SK-N-SH treated with all-trans-retinoic acid at 6 μM for 48 hours (cell line): ENCODE measurements around the gene DYSF.

Experiments used
- ATAC-seq: fragments of 200-7000 bp; cut with Tn5 transposase; 3 replicates; pipeline ENCODE4 v1.9.1; 2020; ENCODE audit warnings: mild to moderate bottlenecking, moderate library complexity
- ARNTL ChIP-seq: fragments of 450-650 bp; formaldehyde crosslinking; IDR thresholded peaks from 2 replicates; pipeline ENCODE4 v1.5.0; 2020; ENCODE audit warnings: low read depth, mild to moderate bottlenecking, moderate library complexity, borderline replicate concordance
- BACH2 ChIP-seq: fragments of 250-450 bp; sonication (Bioruptor Pico); IDR thresholded peaks from 2 replicates; pipeline ENCODE4 v1.9.0; 2021; ENCODE audit warnings: mild to moderate bottlenecking, borderline replicate concordance
- CSDC2 ChIP-seq: fragments of 250-450 bp; sonication (Bioruptor Pico); IDR thresholded peaks from 2 replicates; pipeline ENCODE4 v1.5.0; 2020; ENCODE audit warnings: mild to moderate bottlenecking, moderate library complexity
- ESRRG ChIP-seq: fragments of 250-450 bp; sonication (Bioruptor Pico); IDR thresholded peaks from 2 replicates; pipeline ENCODE4 v1.6.1; 2021; ENCODE audit warnings: mild to moderate bottlenecking
- GLIS3 ChIP-seq: fragments of 250-450 bp; sonication (Bioruptor Pico); IDR thresholded peaks from 2 replicates; pipeline ENCODE4 v1.5.0; 2020; ENCODE audit warnings: mild to moderate bottlenecking, moderate library complexity
- ISL1 ChIP-seq: fragments of 250-450 bp; sonication (Bioruptor Pico); IDR thresholded peaks from 2 replicates; pipeline ENCODE4 v2.1.2; 2022; ENCODE audit warnings: mild to moderate bottlenecking, moderate library complexity
- RARB ChIP-seq: fragments of 250-450 bp; sonication (Bioruptor Pico); IDR thresholded peaks from 2 replicates; pipeline ENCODE4 v1.8.0; 2021; ENCODE audit warnings: mild to moderate bottlenecking, moderate library complexity
- SNAI2 ChIP-seq: fragments of 250-450 bp; sonication (Bioruptor Pico); IDR thresholded peaks from 2 replicates; pipeline ENCODE4 v1.5.0; 2020; ENCODE audit warnings: mild to moderate bottlenecking, moderate library complexity
- TCF4 ChIP-seq: fragments of 250-450 bp; sonication (Bioruptor Pico); IDR thresholded peaks from 2 replicates; pipeline ENCODE4 v1.8.0; 2021; ENCODE audit warnings: mild to moderate bottlenecking, moderate library complexity, borderline replicate concordance
- ZC3H10 ChIP-seq: fragments of 250-450 bp; sonication (Bioruptor Pico); IDR thresholded peaks from 2 replicates; pipeline ENCODE4 v1.5.1; 2021; ENCODE audit warnings: mild to moderate bottlenecking, moderate library complexity
- ZFP30 ChIP-seq: fragments of 450-650 bp; formaldehyde crosslinking; IDR thresholded peaks from 2 replicates; pipeline ENCODE4 v1.5.0; 2022; ENCODE audit warnings: mild to moderate bottlenecking, moderate library complexity
- ZNF565 ChIP-seq: fragments of 450-650 bp; formaldehyde crosslinking; conservative IDR thresholded peaks from 2 replicates; pipeline ENCODE4 v1.5.0; 2020; ENCODE audit warnings: low read depth, mild to moderate bottlenecking, moderate library complexity
- ZNF70 ChIP-seq: fragments of 450-650 bp; formaldehyde crosslinking; IDR thresholded peaks from 2 replicates; pipeline ENCODE4 v1.5.0; 2020; ENCODE audit warnings: mild to moderate bottlenecking, moderate library complexity
- ZNF8 ChIP-seq: fragments of 450-650 bp; formaldehyde crosslinking; IDR thresholded peaks from 2 replicates; pipeline ENCODE4 v1.5.0; 2020; ENCODE audit warnings: mild to moderate bottlenecking, moderate library complexity
- TF ChIP-seq, protein P1 (sequence below): fragments of 250-450 bp; sonication (Bioruptor Pico); IDR thresholded peaks from 2 replicates; pipeline ENCODE4 v1.5.1; 2020; ENCODE audit warnings: low read depth, mild to moderate bottlenecking, moderate library complexity
- TF ChIP-seq, protein P2 (sequence below): fragments of 250-450 bp; sonication (Bioruptor Pico); IDR thresholded peaks from 2 replicates; pipeline ENCODE4 v1.8.0; 2021; ENCODE audit warnings: low read depth, mild to moderate bottlenecking, moderate library complexity, borderline replicate concordance
- TF ChIP-seq, protein P3 (sequence below): fragments of 250-450 bp; sonication (Bioruptor Pico); IDR thresholded peaks from 2 replicates; pipeline ENCODE4 v1.5.1; 2021; ENCODE audit warnings: mild to moderate bottlenecking, moderate library complexity
- TF ChIP-seq, protein P4 (sequence below): fragments of 250-450 bp; sonication (Bioruptor Pico); IDR thresholded peaks from 2 replicates; pipeline ENCODE4 v1.8.0; 2020; ENCODE audit warnings: mild to moderate bottlenecking, moderate library complexity, borderline replicate concordance

DYSF gene

DNA sequence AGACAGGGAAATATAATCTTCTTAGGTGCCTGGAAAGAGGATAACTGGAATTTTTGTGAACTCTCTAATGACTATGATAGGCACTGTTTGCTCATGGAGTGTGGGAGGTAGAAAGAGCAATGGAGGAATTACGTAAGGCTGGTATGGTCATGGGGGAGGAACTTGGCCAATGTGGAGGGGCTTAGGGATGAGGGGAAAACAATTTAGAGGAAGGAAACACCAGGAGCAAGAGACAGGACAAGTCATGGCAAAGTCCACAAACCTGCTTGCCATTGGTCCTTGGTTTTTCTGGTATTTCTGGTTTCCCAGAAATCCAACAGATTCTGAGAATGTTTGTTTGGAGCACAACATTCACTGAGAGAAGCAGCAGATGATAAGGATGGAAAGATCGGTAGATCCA lies 274.2 kb downstream of the DYSF start (continued):
- no peak for TF ChIP-seq TCF4 (CRISPR knock-in tag)
- TF ChIP-seq, protein P1, sequence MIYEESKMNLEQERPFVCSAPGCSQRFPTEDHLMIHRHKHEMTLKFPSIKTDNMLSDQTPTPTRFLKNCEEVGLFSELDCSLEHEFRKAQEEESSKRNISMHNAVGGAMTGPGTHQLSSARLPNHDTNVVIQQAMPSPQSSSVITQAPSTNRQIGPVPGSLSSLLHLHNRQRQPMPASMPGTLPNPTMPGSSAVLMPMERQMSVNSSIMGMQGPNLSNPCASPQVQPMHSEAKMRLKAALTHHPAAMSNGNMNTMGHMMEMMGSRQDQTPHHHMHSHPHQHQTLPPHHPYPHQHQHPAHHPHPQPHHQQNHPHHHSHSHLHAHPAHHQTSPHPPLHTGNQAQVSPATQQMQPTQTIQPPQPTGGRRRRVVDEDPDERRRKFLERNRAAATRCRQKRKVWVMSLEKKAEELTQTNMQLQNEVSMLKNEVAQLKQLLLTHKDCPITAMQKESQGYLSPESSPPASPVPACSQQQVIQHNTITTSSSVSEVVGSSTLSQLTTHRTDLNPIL (CRISPR knock-in tag): no peak
- TF ChIP-seq ZFP30 (CRISPR knock-in tag): no peak
- no peak for TF ChIP-seq GLIS3 (CRISPR knock-in tag)
- no peak for TF ChIP-seq ESRRG (CRISPR knock-in tag)

DNA sequence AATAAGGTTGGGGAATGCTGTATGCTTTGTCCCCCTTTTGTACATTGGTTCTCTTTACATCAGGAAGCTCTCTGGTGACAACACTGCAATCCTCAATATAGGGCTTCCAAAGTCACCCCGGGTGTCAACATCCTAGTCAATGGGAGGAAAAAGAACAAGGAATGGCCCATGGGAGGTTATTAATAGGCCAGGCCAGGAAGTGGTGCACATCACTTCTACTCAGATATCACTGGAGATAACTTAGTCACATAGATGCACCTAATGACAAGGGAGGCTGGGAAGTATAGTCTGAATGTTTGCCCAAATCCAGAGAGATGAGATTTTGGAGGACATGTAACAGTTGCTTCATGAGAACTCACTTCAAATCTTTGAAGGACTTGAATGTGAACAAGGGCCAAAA lies 274.7 kb downstream of the DYSF start:
- ATAC-seq: no peak
- TF ChIP-seq CSDC2: no peak

DNA sequence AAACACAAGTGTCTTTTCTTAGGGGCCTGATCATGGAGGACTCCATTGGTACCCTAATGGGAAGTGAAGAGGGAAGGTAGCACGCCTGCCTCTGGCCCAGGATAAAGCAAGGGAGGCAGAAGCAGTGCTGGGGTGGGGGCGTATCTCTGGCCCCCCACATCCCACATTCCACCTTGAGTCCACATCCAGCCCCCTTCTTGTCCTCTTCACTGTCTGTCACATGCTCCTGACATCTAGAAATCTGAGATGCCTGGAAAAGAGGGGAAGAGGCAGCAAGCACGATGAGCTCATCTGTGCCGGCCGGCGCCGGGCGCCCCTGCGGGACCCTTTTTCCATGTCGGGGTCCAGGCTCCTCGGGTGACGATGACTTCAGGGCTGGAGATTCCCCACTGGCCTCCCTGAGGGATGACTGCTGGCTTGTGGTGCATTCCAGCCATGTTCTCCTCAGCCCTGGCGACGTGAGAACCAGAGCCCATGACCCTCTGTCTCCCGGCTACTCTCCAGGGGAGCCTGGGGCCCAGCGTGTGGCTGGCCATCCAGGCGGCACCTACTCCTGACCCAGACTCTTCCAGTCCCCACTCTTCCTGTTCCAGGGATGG lies 277.5 kb downstream of the DYSF start:
- TF ChIP-seq ZNF565 (CRISPR knock-in tag): no peak
- TF ChIP-seq ZC3H10 (CRISPR knock-in tag): no peak
- no peak for TF ChIP-seq SNAI2 (CRISPR knock-in tag)
- TF ChIP-seq ZNF8 (CRISPR knock-in tag): no peak
- TF ChIP-seq, protein P2, sequence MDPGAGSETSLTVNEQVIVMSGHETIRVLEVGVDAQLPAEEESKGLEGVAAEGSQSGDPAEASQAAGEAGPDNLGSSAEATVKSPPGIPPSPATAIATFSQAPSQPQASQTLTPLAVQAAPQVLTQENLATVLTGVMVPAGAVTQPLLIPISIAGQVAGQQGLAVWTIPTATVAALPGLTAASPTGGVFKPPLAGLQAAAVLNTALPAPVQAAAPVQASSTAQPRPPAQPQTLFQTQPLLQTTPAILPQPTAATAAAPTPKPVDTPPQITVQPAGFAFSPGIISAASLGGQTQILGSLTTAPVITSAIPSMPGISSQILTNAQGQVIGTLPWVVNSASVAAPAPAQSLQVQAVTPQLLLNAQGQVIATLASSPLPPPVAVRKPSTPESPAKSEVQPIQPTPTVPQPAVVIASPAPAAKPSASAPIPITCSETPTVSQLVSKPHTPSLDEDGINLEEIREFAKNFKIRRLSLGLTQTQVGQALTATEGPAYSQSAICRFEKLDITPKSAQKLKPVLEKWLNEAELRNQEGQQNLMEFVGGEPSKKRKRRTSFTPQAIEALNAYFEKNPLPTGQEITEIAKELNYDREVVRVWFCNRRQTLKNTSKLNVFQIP (CRISPR knock-in tag): no peak
- no peak for TF ChIP-seq GLIS3 (CRISPR knock-in tag)
- TF ChIP-seq ZNF70 (CRISPR knock-in tag): no peak
- TF ChIP-seq ISL1 (CRISPR knock-in tag): no peak
- TF ChIP-seq, protein P3, sequence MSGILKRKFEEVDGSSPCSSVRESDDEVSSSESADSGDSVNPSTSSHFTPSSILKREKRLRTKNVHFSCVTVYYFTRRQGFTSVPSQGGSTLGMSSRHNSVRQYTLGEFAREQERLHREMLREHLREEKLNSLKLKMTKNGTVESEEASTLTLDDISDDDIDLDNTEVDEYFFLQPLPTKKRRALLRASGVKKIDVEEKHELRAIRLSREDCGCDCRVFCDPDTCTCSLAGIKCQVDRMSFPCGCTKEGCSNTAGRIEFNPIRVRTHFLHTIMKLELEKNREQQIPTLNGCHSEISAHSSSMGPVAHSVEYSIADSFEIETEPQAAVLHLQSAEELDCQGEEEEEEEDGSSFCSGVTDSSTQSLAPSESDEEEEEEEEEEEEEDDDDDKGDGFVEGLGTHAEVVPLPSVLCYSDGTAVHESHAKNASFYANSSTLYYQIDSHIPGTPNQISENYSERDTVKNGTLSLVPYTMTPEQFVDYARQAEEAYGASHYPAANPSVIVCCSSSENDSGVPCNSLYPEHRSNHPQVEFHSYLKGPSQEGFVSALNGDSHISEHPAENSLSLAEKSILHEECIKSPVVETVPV (CRISPR knock-in tag): no peak
- no peak for TF ChIP-seq BACH2 (CRISPR knock-in tag)
- no peak for TF ChIP-seq ARNTL (CRISPR knock-in tag)
- TF ChIP-seq, protein P4, sequence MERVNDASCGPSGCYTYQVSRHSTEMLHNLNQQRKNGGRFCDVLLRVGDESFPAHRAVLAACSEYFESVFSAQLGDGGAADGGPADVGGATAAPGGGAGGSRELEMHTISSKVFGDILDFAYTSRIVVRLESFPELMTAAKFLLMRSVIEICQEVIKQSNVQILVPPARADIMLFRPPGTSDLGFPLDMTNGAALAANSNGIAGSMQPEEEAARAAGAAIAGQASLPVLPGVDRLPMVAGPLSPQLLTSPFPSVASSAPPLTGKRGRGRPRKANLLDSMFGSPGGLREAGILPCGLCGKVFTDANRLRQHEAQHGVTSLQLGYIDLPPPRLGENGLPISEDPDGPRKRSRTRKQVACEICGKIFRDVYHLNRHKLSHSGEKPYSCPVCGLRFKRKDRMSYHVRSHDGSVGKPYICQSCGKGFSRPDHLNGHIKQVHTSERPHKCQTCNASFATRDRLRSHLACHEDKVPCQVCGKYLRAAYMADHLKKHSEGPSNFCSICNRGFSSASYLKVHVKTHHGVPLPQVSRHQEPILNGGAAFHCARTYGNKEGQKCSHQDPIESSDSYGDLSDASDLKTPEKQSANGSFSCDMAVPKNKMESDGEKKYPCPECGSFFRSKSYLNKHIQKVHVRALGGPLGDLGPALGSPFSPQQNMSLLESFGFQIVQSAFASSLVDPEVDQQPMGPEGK (CRISPR knock-in tag): no peak
- no peak for ATAC-seq

DNA sequence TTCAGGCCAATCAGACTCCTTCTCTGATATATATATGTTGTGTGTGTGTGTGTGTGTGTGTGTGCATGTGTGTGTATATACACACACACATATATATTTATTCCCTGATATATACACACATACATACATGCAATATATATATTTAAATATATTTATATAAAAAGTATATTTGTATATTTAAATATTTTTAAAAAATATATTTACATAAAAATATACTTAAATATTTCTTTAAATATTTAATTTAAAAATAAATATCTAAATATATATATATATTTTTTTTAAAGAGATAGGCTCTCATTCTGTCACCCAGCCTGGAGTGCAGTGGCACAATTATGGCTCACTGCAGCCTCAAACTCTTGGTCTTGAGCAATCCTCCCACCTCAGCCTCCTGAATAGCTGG lies 281.3 kb downstream of the DYSF start:
- TF ChIP-seq, protein P3 (CRISPR knock-in tag): no peak
- no peak for TF ChIP-seq RARB (CRISPR knock-in tag)
- no peak for ATAC-seq

DNA sequence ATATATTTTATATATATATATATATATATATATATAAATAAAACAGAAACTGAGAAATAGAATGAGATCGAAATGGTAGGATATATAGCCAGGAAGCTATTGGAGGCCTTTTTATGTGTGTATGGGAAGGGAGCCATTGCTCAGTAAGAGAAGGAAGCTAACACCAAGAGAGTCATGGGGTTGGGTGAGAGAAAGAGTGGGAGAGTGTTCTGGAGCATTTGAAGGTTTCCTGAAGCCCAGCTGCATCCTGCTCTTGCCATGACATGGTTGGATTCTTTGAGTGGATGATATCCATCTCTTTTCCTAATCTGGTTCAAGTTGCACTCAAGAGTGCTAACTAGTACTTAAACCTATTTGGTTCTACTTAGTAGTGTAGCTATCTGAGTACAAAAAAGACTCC lies 282.3 kb downstream of the DYSF start:
- no peak for ATAC-seq
- TF ChIP-seq GLIS3 (CRISPR knock-in tag) (no peak), ZNF8 (CRISPR knock-in tag) (no peak), ZNF70 (CRISPR knock-in tag) (no peak)
- TF ChIP-seq, protein P2 (CRISPR knock-in tag): no peak
